HG03139 (cell line): ENCODE data around the gene CPVL.

Source experiments
- ATAC-seq: cut with Tn5 transposase; IDR thresholded peaks from one replicate; pipeline ENCODE4 v1.9.1; 2021; ENCODE audit not compliant: unreplicated experiment

CPVL gene

DNA sequence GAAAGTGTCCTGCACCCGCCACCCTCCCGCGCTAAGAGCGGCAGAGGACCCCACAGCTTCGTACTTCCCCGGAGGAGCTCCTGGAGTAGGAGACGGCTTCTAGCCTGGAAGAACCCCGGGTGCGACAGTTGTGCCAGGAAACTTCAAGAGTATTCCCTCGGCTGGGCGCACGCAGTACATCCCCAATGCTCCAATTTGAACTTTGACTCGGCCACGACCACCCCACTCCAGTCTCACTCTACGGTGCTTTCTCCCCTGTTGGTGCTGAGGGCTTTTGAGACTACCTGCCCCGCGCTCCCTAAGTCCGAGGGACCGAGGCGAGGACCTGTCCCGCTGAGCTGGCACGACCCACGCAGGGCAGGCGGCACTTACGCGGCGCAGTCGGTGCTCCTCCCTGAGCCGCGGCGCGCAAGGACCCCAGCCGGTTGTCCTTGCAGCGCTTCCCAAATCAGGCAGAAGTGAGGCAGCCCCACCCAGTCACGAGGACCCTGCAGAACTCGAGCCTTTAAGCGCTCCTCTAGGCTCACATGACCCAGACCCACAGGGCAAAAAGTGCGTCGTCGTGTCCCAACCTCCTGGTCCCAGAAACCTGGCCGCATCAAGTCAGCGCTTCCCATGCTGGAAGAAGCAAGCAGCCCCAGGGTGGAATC lies at the start of gene CPVL:
Gene CPVL (minus strand): TSS at position 481 of the 650 bp plus-strand sequence. CDS start 25,476 bp downstream, outside the sequence.
- ATAC-seq = no peak

GRCh38 chr7:29194594-29195427 lies 48.5 kb upstream of the CPVL start, which contains the start of gene CHN2:
TSS of gene CHN2 (plus strand) at chr7:29194775.
- ATAC-seq = no peak

GRCh38 chr7:29194206-29194593 lies 47.9 kb upstream of the CPVL start:
- ATAC-seq = no peak

DNA sequence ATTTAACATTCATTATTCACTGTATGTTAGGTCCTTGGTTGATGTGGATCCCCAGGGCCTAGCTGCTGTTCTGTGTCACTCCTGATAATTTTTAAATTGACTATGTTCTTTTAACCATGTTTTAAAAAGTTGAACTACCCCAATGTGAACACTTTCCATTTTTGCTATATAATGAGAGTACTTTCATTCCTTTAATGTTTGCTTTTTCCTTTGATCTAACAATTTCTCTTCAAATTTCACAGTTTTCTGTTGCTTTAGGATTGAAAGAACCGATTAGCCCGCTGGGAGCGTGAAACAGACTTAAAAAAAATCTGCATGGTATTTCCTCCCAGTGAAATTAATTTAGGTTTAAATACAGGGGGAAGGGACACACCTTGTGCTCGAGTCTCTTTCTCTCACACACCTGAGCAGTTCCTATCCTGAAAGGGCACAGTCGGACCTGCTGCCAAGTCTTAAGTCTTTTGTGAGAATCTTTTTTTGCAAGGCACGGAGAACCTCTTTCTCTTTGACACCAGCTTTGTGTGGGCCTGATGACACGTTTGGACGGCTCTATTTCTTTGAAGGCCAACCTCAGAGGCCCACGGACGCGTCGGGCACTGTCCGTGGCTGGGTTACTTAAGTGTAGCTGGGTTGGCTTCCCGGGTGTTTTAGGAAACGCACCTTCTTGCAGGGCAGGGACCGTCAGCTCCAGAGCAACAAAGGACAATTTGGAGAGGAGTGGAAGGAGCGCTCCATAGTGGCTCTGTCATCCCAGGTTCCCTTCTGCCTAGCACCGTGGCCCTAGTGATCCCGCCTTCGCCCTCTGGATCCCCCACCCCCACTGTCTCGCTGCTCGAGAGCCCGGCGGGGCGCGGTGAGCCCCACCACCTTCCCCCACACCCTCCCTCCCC lies 47.2 kb upstream of the CPVL start:
- no peak for ATAC-seq

DNA sequence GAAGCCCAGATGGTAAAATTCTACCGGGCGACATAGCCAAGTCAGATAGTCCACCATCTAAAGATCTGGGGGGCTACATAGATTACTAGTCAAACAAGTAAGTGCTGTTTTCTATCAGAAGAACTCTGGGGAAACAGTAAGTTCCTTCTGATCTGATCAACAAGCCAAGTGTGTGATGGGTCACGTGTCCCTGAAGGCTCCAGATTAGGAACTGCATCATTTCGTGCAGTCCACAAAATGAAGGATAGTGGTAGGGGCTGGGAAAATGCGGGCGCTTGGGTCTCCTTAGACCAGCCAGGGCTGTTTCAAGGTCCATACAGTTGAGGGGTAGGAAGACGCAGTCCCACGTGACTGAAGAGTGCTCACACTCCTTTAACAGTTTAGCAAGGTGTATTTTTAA lies 46.5 kb upstream of the CPVL start:
- no peak for ATAC-seq

GRCh38 chr7:29192323-29192722 lies 46.0 kb upstream of the CPVL start:
- no peak for ATAC-seq

- ATAC-seq = no peak
Observed at GRCh38 chr7:29190349-29191045, 44.2 kb upstream of the CPVL start.

- no peak for ATAC-seq
Observed at GRCh38 chr7:29189743-29190201, 43.4 kb upstream of the CPVL start.

GRCh38 chr7:29185613-29186012 lies 39.3 kb upstream of the CPVL start:
- no peak for ATAC-seq

DNA sequence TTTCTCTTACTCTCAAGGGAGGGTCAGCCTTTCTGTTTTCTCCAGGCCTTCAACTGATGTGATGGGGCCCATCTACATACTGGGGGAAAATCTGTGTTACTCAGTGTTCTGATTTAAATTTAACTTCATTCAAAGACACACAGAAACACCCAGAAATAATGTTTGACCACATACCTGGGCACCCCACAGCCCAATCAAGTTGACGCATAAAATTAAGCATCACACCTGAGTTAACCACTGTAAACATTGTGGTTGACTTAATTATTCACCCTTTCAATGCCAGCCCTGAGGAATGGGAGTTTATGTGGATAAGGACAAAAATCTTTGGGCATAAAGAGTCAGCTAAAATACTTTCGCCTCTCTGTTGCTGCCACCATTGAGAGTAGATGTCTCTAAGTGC lies 38.3 kb upstream of the CPVL start:
- no peak for ATAC-seq

- ATAC-seq = no peak
Observed at GRCh38 chr7:29179115-29179514, 32.8 kb upstream of the CPVL start.

DNA sequence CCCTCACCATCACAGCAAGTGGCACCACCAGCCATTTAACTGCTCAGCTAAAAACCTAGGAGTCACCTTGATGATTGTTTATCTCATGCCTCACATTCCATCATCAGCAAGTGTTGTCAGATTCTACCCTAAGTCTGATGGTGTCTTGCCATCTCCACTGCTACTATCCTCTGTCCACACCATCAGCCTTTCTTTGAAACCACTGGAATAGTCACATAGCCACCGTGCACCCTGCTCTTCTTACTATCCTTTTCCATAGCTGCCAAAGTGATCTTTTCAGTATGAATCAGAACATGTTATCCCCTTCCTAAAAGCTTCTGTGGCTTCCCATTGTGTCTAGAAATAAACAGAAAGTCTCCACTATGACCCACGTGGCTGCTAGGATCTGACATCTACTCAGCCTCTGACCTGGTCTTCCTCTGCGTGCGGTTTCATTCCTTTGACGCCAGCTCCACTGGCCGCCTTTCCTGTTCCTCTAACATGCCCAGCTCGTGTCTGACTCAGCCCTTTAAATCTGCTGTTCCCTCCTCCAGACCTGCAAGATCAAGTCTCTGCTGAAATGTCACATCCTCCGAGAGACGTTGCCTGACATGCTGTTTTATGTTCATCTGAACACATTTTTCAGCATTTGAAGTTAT lies 31.7 kb upstream of the CPVL start:
- no peak for ATAC-seq

DNA sequence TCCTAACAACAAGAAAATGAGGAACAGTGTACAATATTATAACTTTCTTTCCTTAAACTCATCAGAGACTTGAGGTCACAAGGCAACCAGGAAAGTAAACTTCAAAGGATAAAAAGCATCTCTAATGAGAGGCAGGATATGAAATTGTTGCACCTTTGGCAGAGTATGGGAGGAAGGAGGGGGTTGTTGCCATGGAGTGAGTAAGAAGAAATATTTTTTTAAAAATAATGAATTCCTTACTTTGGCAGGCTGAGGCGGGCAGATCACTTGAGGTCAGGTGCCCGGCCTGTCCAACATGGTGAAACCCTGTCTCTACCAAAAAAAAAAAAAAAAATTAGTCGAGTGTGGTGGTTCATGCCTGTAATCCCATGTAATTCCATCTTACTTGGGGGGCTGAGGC lies 27.1 kb upstream of the CPVL start:
- no peak for ATAC-seq

GRCh38 chr7:29170781-29171180 lies 24.4 kb upstream of the CPVL start:
- no peak for ATAC-seq

- no peak for ATAC-seq
Observed at GRCh38 chr7:29167721-29168120, 21.4 kb upstream of the CPVL start.

- ATAC-seq = no peak
Observed at GRCh38 chr7:29163854-29164253, 17.5 kb upstream of the CPVL start.

- ATAC-seq = no peak
Observed at GRCh38 chr7:29162577-29162976, 16.2 kb upstream of the CPVL start.

- ATAC-seq = no peak
Observed at GRCh38 chr7:29161231-29161630, 14.9 kb upstream of the CPVL start.

DNA sequence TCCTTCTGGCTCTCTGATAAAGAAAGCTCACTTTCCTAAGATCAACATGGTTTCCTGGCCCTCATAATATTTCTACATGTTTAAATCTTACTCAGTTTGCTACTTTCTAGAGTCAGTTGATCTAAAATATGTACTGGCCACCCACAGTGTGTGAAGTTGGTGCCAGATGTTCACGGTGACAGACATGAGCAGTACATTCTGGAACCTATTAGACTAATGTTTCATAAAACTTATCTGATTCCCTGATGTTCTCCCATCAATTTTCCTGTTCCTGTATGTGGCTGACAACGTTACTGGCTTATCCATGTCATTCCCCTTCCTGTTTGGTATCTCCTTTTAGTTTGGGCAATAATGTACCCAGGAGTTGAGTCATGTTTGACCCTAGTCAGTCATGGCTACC lies 13.7 kb upstream of the CPVL start:
- no peak for ATAC-seq

GRCh38 chr7:29158795-29159423 lies 12.6 kb upstream of the CPVL start:
- ATAC-seq = no peak
